Activated T-helper 1 cell treated with anti-CD3 and anti-CD28 coated beads, Interleukin-12 subunit alpha, Interleukin-12 subunit beta, Interleukin-2, Interleukin-4 antibody, amounts not matched to agents 30 ng/mL and 10 ng/mL and 1 ng/mL, durations not matched to agents 14 hours and 24 hours and 36 hours (primary cell): ENCODE results near the gene UTF1. TPM values are rescaled to one million over a fixed set of nuclear protein-coding genes. Genes with fewer than 3 reads are reported as not detected.

Experiments used
- total RNA-seq: library from RNA; stranded (reverse); gene quantifications from 2 replicates; pipeline ENCODE4 v1.2.3, GENCODE V29; 2022

The UTF1 gene
- total RNA-seq, 1 donor from 2014 or later = not detected

Other genes with a start within 250 kb of the UTF1 start
- gene ADGRA1, start 142.3 kb upstream of the UTF1 start, total RNA-seq = not detected in 2 replicates
- 0.22 and 0.54 TPM in 2 replicates for gene KNDC1, start 70.0 kb upstream of the UTF1 start, total RNA-seq
- not detected in 2 replicates for gene VENTX, start 7.6 kb downstream of the UTF1 start, total RNA-seq
- 133 and 138 TPM in 2 replicates for gene ADAM8, start 46.7 kb downstream of the UTF1 start, total RNA-seq
- 57.6 and 65.0 TPM in 2 replicates for gene TUBGCP2, start 78.7 kb downstream of the UTF1 start, total RNA-seq
- gene ZNF511, start 78.7 kb downstream of the UTF1 start, total RNA-seq = 69.6 and 76.3 TPM in 2 replicates
- gene CALY, start 106.7 kb downstream of the UTF1 start, total RNA-seq = not detected in 2 replicates
- gene PRAP1, start 117.2 kb downstream of the UTF1 start, total RNA-seq = not detected in 2 replicates
- 45.4 and 51.8 TPM in 2 replicates for gene FUOM, start 127.8 kb downstream of the UTF1 start, total RNA-seq
- gene ECHS1, start 143.1 kb downstream of the UTF1 start, total RNA-seq = 69.3 and 69.6 TPM in 2 replicates
- 6.6 and 7.5 TPM in 2 replicates for gene PAOX, start 149.0 kb downstream of the UTF1 start, total RNA-seq
- 64.9 and 67.9 TPM in 2 replicates for gene MTG1, start 163.9 kb downstream of the UTF1 start, total RNA-seq
- gene SPRN, start 194.4 kb downstream of the UTF1 start, total RNA-seq = not detected in 2 replicates
- gene SCART1, start 223.7 kb downstream of the UTF1 start, total RNA-seq = 1.2 and 1.5 TPM in 2 replicates